Measurements from ENCODE around the gene EVI5. TPM values are rescaled to one million over a fixed set of nuclear protein-coding genes. Genes with fewer than 3 reads are reported as not detected.
A peak's percentile ranks its signal among the peaks of the same experiment; 100 is the strongest.
"Not testable (repeated sequence)": the region's sequence is repeated elsewhere in the genome, so short reads cannot be mapped to it uniquely, and the experiment has no call there.

The EVI5 gene
- total and polyA plus RNA-seq, 12 donors: 3.6 to 63.1 (median 45.2) TPM

DNA sequence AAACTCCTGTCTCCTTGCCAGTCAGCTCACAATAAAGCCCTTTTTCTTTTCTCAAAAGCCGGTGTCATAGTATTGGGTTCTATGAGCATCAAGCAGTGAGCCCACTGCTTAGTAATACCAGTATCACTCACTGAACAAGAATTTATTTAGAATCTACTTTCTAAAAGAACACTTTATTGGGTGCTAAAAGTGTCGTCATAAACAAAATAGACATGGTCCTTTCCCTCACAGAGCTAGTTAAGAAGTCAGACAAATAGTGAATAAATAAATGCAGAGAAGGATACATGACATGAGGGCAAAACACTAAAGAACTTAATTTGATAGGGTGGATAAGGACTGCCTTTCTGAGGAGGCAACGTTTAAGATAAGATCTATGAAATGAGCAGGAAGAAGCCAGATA is 32.2 kb downstream of the EVI5 start:
- H3K36me3 ChIP-seq (replicated peaks in 1 of 2): no peaks in the 10 kb centered on the region
- no peaks in the 10 kb centered on the region for H3K9me3 ChIP-seq (replicated peaks in 1 of 3)
- peaks cover 0 to 4% of the 10 kb centered on the region in 2 donors for H3K4me1 ChIP-seq (replicated peaks in 1 of 2)
- no peak overlapping the region for H3K27ac ChIP-seq
- H3K4me3 ChIP-seq: no peak overlapping the region
- H3K27me3 ChIP-seq: no peaks in the 10 kb centered on the region
- TF ChIP-seq CTCF (IDR thresholded peaks at IDR 0.05): no peak
- no peak for TF ChIP-seq POLR2A (IDR thresholded peaks at IDR 0.05)
- no peak for DNase-seq
- intact Hi-C loops (cut with DNase I): no loop called here
- 57 to 61% (median 58%) methylated on average over 3 of the region's 3 CpGs for WGBS, 4 donors

GRCh38 chr1:92749024-92749634 is 35.8 kb downstream of the EVI5 start:
- Histone ChIP-seq H3K36me3 (replicated peaks in 1 of 2) (no peaks in the 10 kb centered on the region), H3K27ac (no peak overlapping the region), H3K4me1 (replicated peaks in 1 of 2) (peaks cover 10 to 14% of the 10 kb centered on the region in 2 donors), H3K4me3 (no peak overlapping the region), H3K9me3 (replicated peaks in 1 of 3) (no peaks in the 10 kb centered on the region), H3K27me3 (no peaks in the 10 kb centered on the region)
- 75 to 100% (median 100%) methylated on average over 1 of the region's 1 CpG; no CpG with 5 or more reads in 1 of the 4 donors for WGBS, 4 donors
- no peak for TF ChIP-seq POLR2A (IDR thresholded peaks at IDR 0.05)
- peak; percentile 41 to 65 (median 60) for TF ChIP-seq CTCF (IDR thresholded peaks at IDR 0.05)
- intact Hi-C loops (cut with DNase I): no loop called here
- DNase-seq: peak in 5 of 7 donors; percentile 36 to 55 (median 48)

GRCh38 chr1:92748138-92748537 is 36.8 kb downstream of the EVI5 start:
- DNase-seq: peak in 1 of 7 donors; percentile 41
- Histone ChIP-seq H3K9me3 (replicated peaks in 1 of 3) (no peaks in the 10 kb centered on the region), H3K36me3 (replicated peaks in 1 of 2) (no peaks in the 10 kb centered on the region), H3K4me1 (replicated peaks in 1 of 2) (peaks cover 10% of the 10 kb centered on the region in 2 donors), H3K4me3 (no peak overlapping the region), H3K27me3 (no peaks in the 10 kb centered on the region), H3K27ac (no peak overlapping the region)
- intact Hi-C loops (cut with DNase I): no loop called here
- TF ChIP-seq POLR2A (IDR thresholded peaks at IDR 0.05): no peak
- TF ChIP-seq CTCF (IDR thresholded peaks at IDR 0.05): no peak
- 91 to 98% (median 95%) methylated on average over 3 of the region's 3 CpGs for WGBS, 4 donors

- H3K36me3 ChIP-seq (replicated peaks in 1 of 2): no peaks in the 10 kb centered on the region
- WGBS, 4 donors: 33 to 79% (median 44%) methylated on average over 1 of the region's 1 CpG
- no peak overlapping the region for H3K27ac ChIP-seq
- peaks cover 10% of the 10 kb centered on the region in 2 donors for H3K4me1 ChIP-seq (replicated peaks in 1 of 2)
- H3K27me3 ChIP-seq: no peaks in the 10 kb centered on the region
- intact Hi-C loops (cut with DNase I): no loop called here
- H3K4me3 ChIP-seq: no peak overlapping the region
- DNase-seq: peak in 4 of 7 donors; percentile 25 to 52 (median 41)
- no peaks in the 10 kb centered on the region for H3K9me3 ChIP-seq (replicated peaks in 1 of 3)
- TF ChIP-seq CTCF (IDR thresholded peaks at IDR 0.05) (no peak), POLR2A (IDR thresholded peaks at IDR 0.05) (no peak)
These were observed 37.2 kb downstream of the EVI5 start for GRCh38 chr1:92747735-92748134.

DNA sequence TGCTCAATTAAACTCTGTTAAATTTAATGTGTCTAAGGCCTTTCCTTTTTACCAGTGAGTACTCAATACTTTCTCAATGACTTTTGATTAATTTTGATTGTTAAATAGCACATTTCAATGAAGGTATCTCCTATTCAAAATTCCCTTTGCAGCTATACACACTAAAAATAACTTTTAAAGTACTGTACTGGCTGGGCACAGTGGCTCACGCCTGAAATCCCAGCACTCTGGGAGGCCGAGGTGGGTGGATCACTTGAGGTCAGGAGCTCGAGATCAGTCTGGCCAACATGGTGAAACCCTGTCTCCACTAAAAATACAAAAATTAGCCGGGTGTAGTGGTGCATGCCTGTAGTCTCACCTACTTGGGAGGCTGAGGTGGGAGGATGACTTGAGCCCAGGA is 38.7 kb downstream of the EVI5 start:
- H3K36me3 ChIP-seq (replicated peaks in 1 of 2); DNase-seq; H3K4me3 ChIP-seq; H3K9me3 ChIP-seq (replicated peaks in 1 of 3); H3K27me3 ChIP-seq; intact Hi-C loops (cut with DNase I): not testable (repeated sequence)
- Histone ChIP-seq H3K4me1 (replicated peaks in 1 of 2) (peaks cover 10 to 12% of the 10 kb centered on the region in 2 donors), H3K27ac (peak overlapping the region in 2 of 5 donors; percentile 22)
- 72 to 86% (median 82%) methylated on average over 4 of the region's 4 CpGs for WGBS, 4 donors

Data from adrenal gland (tissue), 12 donors.